ENCODE measurements around the gene CDCA8.
"Not testable (repeated sequence)": the region's sequence is repeated elsewhere in the genome, so short reads cannot be mapped to it uniquely, and the experiment has no call there.

CDCA8 gene

DNA sequence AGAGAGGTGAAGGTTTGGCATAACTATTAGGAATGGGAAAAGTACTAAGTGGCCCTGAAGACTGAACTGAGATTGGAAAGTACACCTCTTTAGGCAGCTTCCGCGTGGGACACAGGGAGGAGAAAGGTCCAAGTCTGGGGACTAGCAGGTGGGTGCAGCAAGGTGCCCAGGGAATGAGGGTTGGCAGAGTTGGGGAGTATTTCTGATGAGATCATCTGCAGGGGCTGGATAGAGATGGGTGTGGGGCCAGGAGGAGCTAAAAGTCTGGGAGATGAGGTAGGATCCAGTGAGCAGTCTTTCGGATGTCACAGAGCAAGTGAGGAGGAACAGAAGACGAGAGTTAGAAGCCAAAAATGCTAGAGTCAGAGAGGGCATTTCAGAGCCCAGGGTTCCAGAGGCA, 36.1 kb downstream of the CDCA8 start:
- TF ChIP-seq, protein P1, sequence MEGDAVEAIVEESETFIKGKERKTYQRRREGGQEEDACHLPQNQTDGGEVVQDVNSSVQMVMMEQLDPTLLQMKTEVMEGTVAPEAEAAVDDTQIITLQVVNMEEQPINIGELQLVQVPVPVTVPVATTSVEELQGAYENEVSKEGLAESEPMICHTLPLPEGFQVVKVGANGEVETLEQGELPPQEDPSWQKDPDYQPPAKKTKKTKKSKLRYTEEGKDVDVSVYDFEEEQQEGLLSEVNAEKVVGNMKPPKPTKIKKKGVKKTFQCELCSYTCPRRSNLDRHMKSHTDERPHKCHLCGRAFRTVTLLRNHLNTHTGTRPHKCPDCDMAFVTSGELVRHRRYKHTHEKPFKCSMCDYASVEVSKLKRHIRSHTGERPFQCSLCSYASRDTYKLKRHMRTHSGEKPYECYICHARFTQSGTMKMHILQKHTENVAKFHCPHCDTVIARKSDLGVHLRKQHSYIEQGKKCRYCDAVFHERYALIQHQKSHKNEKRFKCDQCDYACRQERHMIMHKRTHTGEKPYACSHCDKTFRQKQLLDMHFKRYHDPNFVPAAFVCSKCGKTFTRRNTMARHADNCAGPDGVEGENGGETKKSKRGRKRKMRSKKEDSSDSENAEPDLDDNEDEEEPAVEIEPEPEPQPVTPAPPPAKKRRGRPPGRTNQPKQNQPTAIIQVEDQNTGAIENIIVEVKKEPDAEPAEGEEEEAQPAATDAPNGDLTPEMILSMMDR (IDR thresholded peaks at IDR 0.05) = no peak
- H3K4me1 ChIP-seq (ENCODE audit: control insufficient read depth in 1 of 2, insufficient read depth in 1 of 2, low read depth in 1 of 2, low read length in 1 of 2) = no peaks in the 10 kb centered on the region
- H3K27me3 ChIP-seq = peaks cover 68% of the 10 kb centered on the region
- H3K9me3 ChIP-seq = no peaks in the 10 kb centered on the region
- no peak overlapping the region for H3K4me3 ChIP-seq (ENCODE audit: low read depth in 1 of 2, low read length in 1 of 2)
- H3K27ac ChIP-seq = no peak overlapping the region
- no peaks in the 10 kb centered on the region for H3K36me3 ChIP-seq

DNA sequence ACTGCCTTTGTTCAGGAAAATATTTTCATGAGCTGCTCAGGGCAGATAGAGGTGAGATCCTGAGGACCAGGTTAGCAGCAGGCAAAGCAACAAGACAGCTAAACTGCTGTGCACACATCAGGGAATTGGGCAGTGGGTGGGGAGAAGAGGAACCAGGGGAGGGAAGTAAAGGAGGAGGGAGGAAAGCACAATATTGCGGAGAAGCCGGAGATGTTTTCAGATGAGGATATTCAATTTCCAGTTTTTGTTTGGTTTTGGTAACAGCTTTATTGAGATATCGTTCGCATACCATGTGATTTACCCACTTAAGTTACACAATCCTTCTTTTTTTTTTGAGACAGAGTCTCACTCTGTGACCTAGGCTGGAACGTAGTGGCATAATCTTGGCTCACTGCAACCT, 38.1 kb downstream of the CDCA8 start:
- Histone ChIP-seq H3K4me1 (ENCODE audit: control insufficient read depth in 1 of 2, insufficient read depth in 1 of 2, low read depth in 1 of 2, low read length in 1 of 2) (no peaks in the 10 kb centered on the region), H3K4me3 (ENCODE audit: low read depth in 1 of 2, low read length in 1 of 2) (no peak overlapping the region), H3K27ac (no peak overlapping the region), H3K36me3 (no peaks in the 10 kb centered on the region), H3K27me3 (peaks cover 87% of the 10 kb centered on the region), H3K9me3 (no peaks in the 10 kb centered on the region)
- TF ChIP-seq, protein P1 (IDR thresholded peaks at IDR 0.05) = no peak

DNA sequence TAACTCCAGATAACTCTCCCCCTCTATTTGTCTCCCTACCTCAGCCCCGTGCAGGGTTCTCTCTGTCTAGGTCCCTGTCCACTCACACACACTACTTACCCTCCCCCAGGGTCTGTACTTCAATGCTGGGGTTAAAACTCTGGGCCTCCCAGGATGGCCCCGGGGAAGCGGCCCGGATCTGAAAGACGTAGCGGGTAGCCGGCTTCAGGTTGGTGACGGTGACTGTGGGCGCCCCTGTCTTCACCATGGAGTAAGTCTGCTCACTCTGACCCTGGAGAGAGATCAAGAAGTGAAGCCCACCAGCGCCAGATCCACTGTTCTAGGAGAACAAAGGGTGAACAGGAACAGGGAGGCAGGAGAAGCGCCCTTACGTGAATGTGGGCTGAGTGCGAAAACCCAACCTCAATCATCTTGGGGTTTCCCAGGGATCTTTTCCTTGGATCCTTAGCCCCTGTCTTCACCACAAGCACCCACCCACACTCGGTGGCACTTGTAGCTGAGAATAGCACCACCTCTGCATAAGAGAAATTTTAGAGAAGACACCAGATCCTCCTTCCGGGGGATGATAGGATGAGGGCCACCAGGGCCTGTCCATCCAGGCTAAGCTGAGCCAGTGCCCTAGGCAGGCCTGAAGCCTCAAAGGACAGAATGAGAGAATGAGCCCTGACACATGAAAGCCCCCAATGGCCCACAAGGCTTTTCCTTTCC, 39.1 kb downstream of the CDCA8 start:
- H3K4me1 ChIP-seq (ENCODE audit: control insufficient read depth in 1 of 2, insufficient read depth in 1 of 2, low read depth in 1 of 2, low read length in 1 of 2) = no peaks in the 10 kb centered on the region
- H3K27ac ChIP-seq = no peak overlapping the region
- peaks cover 88% of the 10 kb centered on the region for H3K27me3 ChIP-seq
- H3K36me3 ChIP-seq = no peaks in the 10 kb centered on the region
- no peaks in the 10 kb centered on the region for H3K9me3 ChIP-seq
- no peak overlapping the region for H3K4me3 ChIP-seq (ENCODE audit: low read depth in 1 of 2, low read length in 1 of 2)
- TF ChIP-seq, protein P1 (IDR thresholded peaks at IDR 0.05) = no peak

DNA sequence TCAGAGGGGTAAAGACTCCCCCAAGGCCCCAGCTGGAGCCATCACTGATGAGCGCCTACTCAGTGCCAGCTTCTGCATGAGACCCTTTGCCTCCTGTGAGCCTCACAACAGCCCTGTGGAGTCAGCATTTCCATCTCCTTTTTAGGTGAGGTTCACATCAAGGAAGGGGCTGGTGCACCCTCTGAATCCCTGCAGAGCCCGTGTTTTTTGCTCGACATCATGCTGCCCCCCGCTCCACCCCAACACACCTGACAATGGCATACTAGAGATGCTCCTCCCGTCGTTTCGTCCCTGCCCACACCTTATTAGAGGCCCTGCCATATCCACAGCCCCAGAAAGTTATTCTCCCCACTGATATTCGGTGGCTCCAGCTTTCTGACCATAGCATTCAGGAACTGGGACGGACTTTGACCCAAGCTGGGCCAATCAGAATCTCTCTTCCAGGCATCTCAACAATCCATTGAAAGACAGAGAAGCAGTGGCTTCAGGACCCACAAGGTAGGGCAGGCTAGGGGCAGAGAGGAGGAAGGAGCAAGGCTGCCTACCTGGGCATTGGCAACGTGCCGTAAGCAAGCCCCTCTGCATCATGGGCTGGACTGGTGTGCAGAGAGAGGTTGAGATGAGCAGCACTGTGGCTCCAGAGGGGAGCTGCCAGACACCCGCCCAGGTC, 39.9 kb downstream of the CDCA8 start:
- H3K9me3 ChIP-seq = no peaks in the 10 kb centered on the region
- no peaks in the 10 kb centered on the region for H3K36me3 ChIP-seq
- no peak overlapping the region for H3K4me3 ChIP-seq (ENCODE audit: low read depth in 1 of 2, low read length in 1 of 2)
- TF ChIP-seq, protein P1 (IDR thresholded peaks at IDR 0.05) = no peak
- no peak overlapping the region for H3K27ac ChIP-seq
- peaks cover 88% of the 10 kb centered on the region for H3K27me3 ChIP-seq
- H3K4me1 ChIP-seq (ENCODE audit: control insufficient read depth in 1 of 2, insufficient read depth in 1 of 2, low read depth in 1 of 2, low read length in 1 of 2) = no peaks in the 10 kb centered on the region

DNA sequence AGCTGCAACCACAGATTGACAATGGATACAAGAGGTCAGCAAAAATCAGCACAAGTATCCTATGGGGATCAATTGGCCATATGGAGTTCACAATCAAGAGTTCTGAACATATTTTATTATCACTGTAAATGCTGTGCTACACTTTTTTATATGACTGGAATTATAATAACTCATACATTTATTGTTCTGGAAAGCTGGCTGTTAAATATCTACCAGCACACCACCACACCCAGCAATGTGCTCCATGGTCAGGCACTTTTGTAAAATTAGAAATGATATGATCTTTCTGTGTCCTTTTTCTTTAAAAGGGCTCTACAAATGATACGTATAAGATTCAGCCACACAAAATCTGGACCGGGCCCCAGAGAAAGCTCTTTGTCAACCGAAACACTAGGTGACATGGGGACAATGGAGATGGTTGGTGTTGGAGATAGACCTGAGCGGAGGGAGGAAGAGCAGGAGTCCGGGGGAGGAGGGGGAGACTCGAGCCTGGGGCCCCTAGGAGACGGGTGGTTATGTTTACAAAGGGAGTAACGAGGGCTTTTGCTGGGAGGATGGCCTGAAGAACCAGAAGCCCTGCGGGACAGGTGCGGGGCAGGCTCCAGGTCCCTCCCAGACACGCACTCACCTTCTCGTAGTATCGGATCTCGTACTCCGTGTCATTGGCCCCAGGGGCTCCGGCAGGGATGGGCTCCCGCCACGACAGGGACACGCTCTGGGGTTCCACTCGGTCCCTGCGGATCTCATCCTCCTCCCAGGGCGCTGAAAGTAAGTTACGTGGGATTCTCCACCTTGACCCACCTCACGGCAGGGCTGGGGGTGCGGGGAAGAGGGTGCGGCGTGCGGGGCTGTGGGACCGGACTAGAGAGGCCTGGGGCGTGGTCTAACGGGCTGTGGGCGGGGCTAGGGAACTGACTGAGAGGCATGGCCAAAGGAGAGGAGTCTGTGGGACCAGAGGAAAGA, 42.6 kb downstream of the CDCA8 start:
- Histone ChIP-seq H3K36me3 (no peaks in the 10 kb centered on the region), H3K27ac (no peak overlapping the region), H3K27me3 (peaks cover 76% of the 10 kb centered on the region), H3K4me3 (ENCODE audit: low read depth in 1 of 2, low read length in 1 of 2) (no peak overlapping the region), H3K9me3 (no peaks in the 10 kb centered on the region), H3K4me1 (ENCODE audit: control insufficient read depth in 1 of 2, insufficient read depth in 1 of 2, low read depth in 1 of 2, low read length in 1 of 2) (no peaks in the 10 kb centered on the region)
- TF ChIP-seq, protein P1 (IDR thresholded peaks at IDR 0.05) = no peak

DNA sequence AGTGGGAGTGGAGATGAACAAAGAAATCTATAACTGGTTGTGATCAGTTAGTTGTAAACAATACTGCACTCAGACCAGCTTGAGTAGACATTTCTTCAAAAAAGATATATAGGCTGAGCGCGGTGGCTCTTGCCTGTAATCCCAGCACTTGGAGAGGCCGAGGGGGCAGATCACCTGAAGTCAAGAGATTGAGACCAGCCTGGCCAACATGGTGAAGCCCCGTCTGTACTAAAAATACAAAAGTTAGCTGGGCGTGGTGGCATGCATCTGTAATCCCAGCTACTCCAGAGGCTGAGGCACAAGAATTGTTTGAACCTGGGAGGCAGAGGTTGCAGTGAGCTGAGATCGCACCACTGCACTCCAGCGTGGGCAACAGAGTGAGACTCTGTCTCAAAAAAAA, 45.7 kb downstream of the CDCA8 start:
- H3K36me3 ChIP-seq; H3K9me3 ChIP-seq; H3K4me1 ChIP-seq (ENCODE audit: control insufficient read depth in 1 of 2, insufficient read depth in 1 of 2, low read depth in 1 of 2, low read length in 1 of 2); H3K27ac ChIP-seq; H3K4me3 ChIP-seq (ENCODE audit: low read depth in 1 of 2, low read length in 1 of 2): not testable (repeated sequence)
- peaks cover 75% of the 10 kb centered on the region for H3K27me3 ChIP-seq

DNA sequence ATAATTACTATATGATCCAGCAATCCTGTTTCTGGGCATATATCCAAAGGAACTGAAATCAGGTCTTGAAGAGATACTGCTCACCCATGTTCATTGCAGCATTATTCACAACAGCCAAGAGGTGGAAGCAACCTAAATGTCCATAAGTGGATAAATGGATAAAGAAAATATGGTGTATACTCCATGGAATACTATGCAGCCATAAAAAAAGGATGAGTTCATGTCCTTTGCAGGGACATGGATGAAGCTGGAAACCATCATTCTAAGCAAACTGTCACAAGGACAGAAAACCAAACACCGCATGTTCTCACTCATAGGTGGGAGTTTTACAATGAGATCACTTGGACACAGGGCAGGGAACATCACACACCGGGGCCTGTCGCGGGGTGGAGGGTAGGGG, 46.3 kb downstream of the CDCA8 start:
- peaks cover 76% of the 10 kb centered on the region for H3K27me3 ChIP-seq
- H3K4me1 ChIP-seq (ENCODE audit: control insufficient read depth in 1 of 2, insufficient read depth in 1 of 2, low read depth in 1 of 2, low read length in 1 of 2); H3K36me3 ChIP-seq; H3K9me3 ChIP-seq; H3K4me3 ChIP-seq (ENCODE audit: low read depth in 1 of 2, low read length in 1 of 2); H3K27ac ChIP-seq: not testable (repeated sequence)

All from neutrophil (primary cell).